Stimulated activated CD4-positive, alpha-beta T cell treated with anti-CD3 and anti-CD28 coated beads, Interleukin-1b, Interleukin-23, amount 100 ng/mL, for 48 hours (primary cell): Measurements from ENCODE around the gene GSS.

Experiments used
- DNase-seq: peaks from one replicate; pipeline ENCODE4 v3.0.0-alpha.2; 2020

Gene GSS

DNA sequence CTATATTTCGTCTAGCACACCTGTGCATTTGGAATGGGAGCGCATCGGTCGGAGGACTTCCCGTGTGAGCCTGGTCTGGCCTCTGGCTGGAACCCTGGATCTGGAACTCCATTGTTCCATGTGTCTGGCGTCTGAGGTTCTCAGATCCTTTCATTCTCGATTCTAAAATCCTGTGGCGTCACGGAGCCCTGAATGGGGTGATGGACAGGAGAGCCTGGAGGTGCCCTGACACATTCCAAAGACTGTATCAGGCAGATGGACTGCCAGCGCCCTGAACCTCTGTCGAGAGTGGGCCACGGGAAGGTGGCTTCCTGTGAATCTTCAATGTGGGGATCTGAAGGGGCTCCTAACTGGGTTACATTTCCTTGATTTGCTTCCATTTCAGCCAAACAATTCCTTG lies 20.7 kb upstream of the GSS start:
- DNase-seq: no peak

DNA sequence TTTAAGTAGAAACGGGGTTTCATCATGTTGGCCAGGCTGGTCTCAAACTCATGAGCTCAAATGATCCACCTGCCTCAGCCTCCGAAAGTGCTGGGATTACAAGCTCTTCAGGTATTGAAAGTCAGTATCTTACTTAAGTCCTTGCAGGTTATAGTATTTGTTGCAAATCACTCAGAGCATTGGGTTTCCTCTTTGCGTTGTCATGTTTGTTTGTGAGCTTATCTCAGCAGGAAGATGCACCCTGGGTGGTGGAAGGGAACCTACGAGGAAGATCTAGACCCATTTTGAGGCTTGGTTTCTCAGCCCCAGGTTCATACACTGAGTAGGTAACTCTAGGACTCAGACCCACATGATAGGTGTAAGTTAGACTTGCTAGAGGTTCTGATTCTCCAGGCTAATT lies 18.6 kb upstream of the GSS start:
- DNase-seq: no peak

DNA sequence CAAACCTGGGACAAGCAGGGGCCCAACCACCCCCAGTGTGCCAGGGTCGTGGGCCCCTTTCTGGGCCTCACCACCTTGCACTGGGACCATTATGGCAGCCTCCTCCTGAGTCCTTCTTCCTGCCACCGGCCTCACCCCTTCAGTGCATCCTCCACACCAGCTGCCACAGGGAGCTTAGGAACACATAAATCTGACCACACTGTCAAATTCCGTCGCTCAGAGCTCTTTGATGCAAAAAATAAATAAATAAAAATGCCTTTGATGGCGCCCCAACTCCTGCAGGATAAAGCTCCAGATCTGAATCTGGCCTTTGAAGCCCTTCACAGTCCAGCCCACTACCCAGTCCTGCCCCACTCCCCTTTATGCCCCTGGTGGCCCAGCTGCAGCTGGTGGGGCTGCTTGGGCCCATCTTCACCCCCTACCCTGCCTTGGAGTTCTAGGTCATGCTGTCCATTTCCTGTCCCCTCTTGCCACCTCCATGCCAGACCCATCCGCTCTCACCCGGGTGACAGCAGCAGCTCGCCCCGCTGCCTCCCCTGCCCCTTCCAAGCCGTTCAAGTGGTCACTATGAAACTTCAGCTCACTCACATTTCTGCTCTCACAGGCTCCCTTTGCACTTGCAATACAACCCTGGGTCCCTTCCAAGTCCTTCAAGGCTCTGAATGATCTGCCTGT lies 16.1 kb upstream of the GSS start:
- DNase-seq: no peak

DNA sequence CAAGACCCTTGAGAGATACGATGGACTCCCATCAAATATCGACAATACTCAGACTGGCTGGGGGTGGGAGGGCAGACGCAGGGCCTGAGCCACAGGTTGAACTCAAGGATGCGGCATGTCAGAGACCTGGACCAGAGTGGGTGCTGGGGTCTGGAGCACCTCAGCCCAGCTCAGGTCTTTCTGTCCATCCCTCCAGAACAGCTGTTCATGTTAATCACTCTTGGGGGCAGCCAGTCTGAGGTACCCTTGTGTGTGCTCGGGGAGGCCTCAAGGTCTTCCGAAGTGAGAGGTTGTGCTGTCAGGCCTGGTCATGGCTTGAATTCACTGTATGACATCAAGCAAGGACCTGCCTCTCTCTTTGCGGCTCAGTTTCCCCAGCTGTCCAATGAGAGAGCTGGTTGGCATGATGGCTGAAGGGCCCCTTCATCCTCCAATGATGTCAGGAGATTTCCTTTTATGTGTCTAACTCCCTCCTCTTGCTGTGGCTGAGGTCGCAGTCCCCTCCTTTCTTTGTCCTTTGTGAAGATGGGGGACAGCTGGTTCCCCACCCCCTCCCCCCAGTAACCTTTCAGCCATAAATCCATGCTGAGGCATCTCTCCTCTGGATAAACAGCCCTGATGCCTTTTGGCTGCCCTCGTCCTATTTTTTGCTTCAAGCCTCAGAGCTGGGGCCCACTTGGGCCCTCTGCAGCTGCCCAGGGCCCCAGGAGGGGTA lies 15.4 kb upstream of the GSS start:
- no peak for DNase-seq

DNA sequence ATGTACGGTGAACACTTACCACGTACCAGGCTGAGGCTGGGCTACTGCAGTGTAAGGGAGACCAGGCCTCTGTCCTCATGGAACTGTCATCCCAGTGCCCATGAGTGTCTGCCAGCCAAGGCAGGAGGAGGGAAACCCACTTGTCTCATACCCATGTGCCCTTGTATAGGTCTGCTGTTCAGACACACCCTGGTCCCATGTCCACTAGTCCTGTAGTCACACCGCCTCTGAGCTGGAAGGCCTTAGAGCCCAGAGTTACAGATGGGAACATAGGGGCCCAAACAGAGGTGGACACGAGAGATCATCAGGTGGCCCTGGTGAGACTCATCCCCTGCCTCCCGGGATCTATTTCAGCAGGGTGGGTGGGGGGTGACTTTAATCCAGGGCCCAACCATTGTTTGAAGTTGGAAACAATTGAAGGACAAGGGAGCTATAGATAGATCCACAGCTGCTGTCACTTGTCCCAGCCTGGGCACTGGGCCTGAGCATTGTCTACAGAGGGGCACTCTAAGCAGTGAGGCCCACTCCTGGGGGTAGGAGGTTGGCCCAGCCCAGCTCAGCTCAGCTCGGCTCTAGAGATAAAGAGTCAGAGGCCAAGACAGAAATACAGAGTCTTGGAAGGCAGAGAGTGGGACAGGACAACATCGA lies 14.7 kb upstream of the GSS start:
- no peak for DNase-seq

DNA sequence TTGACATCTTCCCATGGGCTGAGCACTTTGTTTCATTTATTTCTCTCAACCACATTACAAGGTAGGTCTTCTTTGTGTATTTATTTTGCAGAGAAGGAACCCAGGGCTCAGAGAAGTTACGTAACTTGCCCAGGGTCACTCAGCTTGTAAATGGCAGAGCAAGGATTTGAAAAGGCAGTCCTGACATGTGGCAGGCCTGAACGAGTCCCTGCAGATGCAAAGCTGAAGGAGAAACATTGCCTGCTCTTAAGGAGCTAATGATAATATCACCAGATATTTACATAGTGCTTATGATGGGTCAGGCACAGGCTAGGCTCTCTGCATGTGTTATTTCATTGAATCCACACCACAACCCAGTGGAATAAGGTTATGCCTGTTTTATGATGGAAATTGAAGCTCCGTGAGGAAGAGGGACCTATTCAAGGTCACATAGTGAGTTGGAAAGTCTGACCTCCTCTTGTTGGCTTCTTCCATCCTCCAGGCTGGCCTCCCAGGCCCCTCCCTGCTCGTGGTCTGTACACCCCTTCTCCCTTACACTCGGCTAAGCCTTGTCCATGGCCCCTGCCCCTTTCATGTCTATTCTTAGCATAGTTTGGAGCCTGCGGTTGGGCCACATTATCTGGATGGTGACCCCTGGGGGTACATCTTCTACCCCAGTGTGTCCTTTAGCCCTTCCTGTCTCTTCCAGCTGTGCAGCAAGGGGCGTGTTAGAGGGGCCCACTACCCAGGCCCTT lies 12.6 kb upstream of the GSS start:
- no peak for DNase-seq

DNA sequence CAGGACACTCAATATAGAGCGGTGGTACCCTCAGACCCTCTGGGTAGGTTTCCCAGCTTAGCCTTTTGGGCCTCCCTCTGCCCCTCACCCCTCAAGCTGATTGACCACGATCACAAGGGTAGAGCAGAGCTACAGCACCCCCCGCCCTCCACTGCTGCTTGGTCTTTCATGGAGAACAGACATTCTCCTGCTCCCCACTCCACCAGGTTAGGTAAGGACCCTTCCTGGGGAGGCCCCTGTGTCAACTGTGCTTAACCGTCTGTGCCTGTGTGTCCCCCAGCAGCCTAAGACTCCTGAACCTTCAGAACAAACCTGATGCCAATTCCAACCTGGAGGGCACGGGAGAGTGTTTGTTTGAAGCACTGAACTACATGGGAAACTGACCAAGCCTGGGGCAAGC lies 11.8 kb upstream of the GSS start:
- DNase-seq: no peak

DNA sequence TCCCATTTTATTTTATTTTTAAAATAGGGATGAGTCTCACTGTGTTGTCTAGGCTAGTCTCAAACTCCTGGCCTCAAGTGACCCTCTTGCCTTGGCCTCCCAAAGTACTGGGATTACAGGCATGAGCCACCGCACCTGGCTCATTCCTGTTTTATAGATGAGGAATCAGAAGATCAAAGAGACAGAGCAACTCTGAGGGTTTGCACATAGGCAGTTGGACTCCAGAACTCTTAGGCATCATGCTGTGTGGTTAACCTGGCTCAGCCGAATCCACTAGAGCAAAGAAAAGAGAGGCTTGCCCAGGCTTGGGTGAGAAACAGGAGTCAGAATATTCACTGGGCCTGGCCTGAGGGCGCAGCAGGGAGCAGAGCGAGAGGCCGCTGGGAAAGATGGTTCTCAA lies 9.4 kb upstream of the GSS start:
- DNase-seq: no peak

DNA sequence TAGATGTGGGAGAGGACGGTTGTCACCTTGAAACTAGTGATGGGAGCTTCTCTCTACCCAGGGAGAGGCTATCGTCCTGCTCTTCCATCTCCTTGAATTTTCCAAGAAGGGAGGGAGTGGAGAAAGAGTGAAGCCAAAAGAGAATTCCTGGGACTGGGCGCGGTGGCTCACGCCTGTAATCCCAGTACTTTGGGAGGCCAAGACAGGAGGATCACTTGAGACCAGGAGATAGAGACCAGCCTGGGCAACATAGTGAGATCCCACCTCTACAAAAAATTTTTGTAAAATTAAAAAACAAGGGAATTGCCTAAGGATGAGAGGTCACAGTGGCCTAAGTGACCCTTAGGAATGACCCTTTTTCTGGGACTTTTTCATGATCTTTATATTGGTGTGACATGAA lies 8.9 kb upstream of the GSS start:
- DNase-seq: no peak

DNA sequence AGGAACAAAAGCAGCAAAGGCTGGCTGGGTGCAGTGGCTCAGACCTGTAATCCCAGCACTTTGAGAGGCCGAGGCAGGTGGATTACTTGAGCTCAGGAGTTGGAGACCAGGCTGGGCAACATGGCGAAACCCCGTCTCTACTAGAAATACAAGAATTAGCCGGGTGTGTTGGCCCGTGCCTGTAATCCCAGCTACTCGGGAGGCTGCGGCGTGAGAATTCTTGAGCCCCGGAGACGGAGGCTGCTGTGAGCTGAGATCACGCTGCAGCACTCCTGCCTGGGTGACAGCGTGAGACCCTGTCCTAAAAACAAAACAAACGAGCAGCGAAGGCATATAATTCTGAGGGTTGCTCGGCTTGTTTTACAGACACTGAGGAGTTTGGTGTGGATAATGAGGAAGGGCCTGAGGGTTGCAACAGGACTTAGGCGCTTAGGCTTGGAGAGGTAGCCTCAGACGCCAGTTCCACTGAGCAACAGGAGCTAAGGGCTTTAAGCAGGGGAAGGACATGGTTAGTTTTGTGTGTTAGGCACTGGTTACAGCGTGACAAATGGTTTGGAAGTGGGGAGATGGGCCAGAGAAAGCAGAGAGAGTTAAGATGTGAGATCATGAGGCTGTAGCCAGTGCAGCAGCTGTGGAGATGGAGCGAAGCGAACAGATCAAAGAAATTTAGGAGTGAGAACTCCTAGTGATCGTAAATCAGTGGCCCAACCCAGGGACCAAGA lies 1.3 kb upstream of the GSS start:
- DNase-seq: no peak

DNA sequence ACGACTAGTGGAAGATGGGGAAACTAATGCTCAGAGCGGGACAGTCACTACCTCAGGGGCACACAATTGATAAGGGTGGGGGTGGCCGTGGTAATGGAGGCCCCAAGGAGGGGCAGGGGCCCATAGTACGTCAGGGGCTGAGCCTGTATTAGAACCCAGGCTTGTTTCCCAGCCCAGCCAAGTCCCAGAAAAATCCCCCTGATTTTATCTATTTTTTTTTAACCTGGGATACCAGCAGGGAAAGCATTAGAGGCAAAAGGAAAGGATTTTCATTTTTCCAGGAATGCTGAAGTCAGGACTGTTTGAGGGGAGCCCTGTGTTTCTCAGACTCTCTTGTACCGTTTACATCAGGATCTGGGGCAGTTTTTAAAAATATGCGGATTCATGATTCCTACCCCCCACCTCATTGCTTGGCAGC lies 444 bp upstream of the GSS start:
- DNase-seq: no peak

DNA sequence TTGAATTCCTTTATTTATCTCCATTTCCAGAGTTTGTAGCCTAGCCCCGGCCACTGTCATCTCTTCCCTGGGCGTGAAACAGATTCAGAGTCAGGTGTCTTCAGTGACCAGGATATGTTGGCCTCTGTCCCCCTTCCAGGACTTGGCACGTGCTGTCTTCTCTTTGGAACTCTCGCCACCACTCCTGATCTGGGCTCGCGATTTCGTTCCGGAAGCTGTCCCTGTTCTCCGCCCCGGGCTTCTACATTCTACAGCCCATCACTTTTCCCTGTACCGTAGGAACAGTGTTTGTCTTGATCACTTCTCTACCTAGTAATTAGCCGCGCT lies 739 bp downstream of the GSS start:
- DNase-seq: no peak

DNA sequence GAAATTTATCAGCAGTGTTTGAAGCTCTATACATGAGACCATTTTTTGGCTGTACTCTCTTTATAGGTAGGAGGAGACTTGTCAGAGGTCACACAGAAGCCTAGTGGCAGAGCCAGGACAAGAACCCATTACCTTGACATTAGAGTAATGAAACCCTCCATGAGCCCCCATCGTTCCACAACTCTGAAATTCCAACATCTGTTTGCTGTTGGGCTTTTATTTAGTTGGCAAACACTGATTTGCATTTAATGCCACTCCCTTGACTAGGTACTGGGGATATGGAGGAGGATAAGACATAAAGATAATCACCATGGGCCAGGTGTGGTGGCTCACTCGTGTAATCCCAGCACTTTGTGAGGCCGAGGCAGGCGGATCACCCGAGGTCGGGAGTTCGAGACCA lies 1.6 kb downstream of the GSS start:
- no peak for DNase-seq

DNA sequence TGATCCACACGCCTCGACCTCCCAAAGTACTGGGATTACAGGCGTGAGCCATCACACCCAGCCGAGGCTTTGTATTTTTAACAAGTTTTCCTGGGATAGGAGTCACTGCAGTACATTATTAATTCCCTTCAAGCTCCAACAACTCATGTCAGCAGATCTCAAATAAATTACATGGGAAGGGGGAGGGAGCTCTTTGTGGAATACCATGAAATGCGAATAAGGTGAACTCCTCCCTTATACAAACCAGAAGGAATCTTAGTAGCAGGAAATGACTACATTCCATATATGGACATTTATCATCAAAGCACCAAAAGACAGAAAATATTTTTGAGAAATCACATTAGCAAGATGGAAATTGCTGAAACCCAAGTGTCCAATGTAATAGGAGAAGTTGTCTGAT lies 2.9 kb downstream of the GSS start:
- DNase-seq: no peak

DNA sequence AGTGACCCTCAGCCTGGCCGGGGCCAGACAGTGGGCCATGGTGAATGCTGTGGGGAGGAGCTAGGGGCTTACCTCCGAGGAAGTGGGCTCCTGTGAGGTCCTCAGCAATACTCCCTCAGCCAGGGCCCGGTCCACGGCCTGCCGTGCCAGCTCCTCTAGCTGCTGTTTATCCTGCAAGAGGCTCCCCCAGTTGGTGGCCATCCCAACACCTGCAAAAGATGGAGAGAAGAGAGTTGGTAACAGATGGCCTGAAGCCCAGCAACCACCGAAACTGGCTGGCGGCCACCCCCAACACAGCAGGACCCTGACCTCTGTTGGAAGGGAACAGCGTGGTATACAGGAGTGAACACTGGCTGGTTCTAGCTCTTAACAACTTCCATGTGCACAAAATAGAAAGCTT lies 4.0 kb downstream of the GSS start:
- no peak for DNase-seq

DNA sequence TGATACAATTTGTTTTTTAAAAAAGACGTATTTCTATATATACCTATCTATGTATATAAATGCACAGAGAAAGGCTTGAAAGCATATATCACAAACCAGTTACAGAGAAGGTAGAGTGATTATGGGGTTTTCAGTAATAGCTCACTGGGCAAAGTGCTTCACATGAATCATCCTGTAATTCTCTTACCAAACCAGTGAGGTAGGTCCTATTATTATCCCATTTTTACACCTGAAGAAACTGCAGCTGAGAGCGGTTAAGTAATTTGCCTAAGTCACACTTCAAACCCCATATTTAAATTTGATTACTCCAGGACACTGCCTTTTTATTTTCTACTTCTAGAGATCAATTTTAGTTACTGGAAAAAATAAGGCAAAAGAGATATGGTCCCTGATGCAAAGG lies 4.4 kb downstream of the GSS start:
- DNase-seq: no peak

DNA sequence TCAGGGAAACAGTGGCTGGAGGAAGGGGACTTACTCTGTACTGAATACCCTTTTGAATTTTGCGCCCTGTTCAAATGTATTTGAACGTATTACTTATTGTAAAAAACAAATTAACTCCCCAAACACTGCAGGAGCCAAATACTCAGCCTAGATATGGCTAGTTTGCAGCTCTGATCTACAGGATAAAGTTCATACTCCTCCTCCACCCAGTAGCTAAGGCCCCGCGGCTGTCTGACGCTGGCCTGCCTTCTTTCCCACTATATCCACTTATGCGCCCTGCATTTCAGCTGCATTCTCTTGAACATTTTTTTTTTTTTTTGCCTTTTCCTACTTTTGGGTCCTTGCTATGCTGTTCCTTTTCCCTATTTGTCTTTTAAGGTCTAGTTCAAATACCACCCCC lies 6.5 kb downstream of the GSS start:
- no peak for DNase-seq

DNA sequence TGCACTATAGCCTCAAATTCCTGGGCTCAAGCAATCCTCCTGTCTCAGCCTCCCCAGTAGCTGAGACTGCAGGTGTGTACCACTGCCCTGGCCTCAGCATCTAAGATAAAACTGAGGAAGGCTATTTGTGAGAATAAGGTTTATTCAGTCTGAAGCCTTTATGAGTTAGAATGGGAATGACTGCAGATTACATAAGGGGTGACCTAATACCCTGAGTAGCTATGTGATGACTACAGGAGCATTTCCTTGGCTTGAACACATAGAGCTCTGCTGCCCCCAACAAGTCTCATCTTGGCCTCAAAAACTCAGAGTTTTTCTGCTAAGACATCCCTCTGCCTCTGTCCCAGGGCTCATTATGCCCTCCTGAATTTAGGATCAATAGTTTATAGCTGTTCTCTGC lies 7.6 kb downstream of the GSS start:
- DNase-seq: no peak

DNA sequence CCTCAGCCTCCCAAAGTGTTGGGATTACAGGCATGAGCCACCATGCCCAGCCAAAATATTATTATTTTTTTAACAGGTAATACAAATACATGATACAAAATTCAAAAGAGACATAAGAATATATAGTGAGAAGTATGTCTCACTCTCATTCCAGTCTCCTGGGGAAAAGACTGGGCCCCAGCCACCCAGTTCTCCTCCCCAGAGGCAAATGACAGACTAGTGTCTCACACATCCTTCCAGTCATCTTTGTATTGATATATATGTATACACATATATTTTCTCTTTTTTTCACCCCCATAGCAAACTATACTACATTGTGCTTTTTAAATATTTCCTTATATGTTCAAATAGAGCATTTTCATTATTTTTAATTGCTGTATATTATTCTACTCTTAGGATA lies 8.3 kb downstream of the GSS start:
- no peak for DNase-seq

DNA sequence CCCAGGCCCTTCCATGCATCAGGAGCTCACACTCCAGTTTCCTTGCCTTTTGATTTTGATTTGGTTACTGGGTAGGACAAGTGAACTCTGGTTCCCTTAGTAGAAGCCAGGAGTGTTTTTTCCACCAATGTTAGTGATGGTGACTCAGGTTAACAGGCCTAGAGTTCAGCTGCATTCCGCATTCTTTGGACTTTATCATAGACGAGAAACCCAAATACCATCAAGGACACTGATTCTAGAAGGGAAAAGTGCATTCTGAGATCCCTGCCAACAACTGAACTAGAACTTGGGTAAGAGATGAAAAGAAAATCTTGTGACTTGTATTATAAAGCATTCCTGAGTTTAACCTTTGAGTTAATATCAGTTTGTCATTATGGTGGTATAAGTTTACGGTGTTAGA lies 8.9 kb downstream of the GSS start:
- no peak for DNase-seq

DNA sequence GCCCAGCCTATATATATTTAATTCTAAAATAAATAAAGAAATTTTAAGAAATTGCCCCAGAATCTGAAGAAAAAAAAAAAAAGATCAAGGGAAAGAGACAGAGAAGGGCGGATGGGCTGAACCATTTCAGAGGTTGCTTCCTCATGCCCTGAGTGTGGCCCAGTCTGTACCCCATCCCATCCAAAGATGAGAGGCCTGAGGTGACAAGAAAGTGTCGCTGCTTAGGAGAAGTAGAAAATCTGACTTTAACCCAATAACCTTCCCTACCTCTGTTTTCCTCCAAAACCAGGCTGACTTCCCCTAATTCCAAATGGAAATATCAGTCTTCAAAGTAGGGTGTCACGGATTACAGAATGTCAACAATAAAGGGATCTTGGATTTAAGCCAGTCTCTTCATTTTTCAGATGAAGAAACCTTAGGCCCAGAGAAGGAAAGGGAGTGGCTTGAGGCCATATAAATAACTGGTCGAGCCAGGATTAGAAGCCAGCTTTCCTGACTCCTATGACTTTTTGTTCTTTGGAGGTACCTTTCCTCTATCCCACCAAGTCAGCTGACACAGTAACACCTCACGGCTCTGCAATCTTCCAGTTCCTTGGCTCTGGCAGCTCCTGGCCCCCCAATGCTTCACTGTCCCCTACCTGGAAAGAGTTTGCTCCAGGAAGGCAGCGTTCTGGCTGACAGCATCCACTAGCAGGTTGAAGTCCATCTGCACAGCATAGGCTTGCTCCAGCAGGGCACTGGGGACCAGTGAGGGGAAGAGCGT lies 10.1 kb downstream of the GSS start:
- no peak for DNase-seq

DNA sequence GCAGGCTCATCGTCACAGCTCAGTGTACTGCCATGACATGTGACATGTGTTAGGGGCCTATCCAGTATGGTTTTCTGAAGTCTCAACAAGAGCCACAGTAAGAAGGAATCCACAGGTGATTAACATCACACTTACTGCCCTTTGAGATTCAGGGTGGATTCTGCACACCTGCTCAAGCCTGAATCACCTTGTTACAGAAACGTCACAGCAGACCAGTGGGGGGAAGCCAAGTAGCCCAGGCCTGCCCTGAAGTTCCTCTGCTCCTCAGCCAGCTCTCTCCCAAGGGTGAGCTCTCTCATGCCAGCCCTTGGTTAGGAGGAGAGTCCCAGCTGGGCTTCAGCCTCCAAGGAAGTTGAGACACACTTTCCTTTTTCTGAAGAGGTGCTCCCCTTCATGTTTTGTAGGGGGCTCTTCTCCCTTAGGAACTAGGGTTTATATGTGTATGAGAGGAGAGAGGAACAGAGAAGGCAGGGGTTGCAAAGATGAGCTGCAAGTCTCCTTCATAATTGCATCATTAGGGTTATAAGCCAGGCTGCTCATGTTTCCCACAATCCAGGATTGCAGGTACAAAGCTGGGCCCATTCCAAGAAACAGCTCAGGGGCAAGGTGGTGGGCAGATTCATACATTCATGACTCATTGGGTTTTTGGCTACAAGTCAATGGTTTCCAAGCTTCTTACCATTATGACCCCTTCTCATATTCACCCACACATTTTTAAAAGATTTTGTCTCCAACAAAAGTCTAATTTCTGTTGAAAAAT lies 11.6 kb downstream of the GSS start:
- no peak for DNase-seq
